Measurements from ENCODE around the gene SNX10.

Gene SNX10

DNA sequence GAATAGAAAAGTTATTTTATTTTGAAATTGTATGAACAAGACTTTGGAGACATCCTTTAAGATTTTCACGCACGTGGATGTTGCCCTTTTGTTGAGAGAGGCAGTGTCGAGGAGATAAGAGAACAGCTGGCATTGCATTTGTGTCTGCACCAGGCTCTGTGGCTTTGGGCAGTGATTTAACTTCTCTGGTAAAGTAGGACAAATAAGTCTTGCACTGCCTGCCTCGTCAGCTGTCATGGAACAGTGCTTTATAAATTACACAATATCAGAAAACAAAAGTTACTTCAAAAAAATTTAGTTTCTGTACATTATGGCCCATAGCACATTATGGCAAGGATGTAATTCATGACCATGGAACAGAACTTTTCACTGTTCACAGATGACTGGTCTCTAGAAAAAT, 20.1 kb downstream of the SNX10 start:
- no peaks in the 10 kb centered on the region for H3K27me3 Mint-ChIP-seq (ENCODE audit: low read depth, poor library complexity)

DNA sequence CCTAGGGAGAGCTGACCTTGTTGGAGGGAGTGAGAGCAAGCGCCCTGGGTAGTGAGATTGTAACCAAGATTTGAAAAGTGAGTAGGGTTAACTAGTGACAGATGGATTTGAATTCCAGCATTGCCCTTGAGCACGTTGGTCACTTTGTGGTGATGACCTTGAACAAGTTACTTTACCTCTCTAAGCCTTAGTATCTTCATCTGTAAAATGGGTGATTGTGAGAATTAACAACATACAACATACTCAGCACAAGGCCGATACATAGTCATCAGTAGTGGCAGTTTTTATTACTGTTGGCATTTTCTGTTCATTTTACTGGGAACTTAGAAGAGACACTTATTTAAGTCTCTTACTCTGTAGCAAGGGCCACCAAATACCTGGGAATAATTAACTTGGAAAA, 25.5 kb downstream of the SNX10 start:
- TF ChIP-seq, protein P1, sequence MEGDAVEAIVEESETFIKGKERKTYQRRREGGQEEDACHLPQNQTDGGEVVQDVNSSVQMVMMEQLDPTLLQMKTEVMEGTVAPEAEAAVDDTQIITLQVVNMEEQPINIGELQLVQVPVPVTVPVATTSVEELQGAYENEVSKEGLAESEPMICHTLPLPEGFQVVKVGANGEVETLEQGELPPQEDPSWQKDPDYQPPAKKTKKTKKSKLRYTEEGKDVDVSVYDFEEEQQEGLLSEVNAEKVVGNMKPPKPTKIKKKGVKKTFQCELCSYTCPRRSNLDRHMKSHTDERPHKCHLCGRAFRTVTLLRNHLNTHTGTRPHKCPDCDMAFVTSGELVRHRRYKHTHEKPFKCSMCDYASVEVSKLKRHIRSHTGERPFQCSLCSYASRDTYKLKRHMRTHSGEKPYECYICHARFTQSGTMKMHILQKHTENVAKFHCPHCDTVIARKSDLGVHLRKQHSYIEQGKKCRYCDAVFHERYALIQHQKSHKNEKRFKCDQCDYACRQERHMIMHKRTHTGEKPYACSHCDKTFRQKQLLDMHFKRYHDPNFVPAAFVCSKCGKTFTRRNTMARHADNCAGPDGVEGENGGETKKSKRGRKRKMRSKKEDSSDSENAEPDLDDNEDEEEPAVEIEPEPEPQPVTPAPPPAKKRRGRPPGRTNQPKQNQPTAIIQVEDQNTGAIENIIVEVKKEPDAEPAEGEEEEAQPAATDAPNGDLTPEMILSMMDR (IDR thresholded peaks at IDR 0.05) = no peak
- DNase-seq = no peak
- H3K27ac Mint-ChIP-seq = no peak overlapping the region
- H3K9me3 Mint-ChIP-seq = no peaks in the 10 kb centered on the region
- no peaks in the 10 kb centered on the region for H3K36me3 Mint-ChIP-seq (ENCODE audit: low read depth)
- H3K4me3 Mint-ChIP-seq = no peak overlapping the region
- H3K27me3 Mint-ChIP-seq (ENCODE audit: low read depth, poor library complexity) = no peaks in the 10 kb centered on the region
- H3K4me1 Mint-ChIP-seq = no peaks in the 10 kb centered on the region

More for the DNA sequence above, 20.1 kb downstream of the SNX10 start:
- H3K9me3 Mint-ChIP-seq = no peaks in the 10 kb centered on the region
- H3K4me3 Mint-ChIP-seq = no peak overlapping the region
- H3K4me1 Mint-ChIP-seq = no peaks in the 10 kb centered on the region
- TF ChIP-seq, protein P1 (IDR thresholded peaks at IDR 0.05) = no peak
- H3K27ac Mint-ChIP-seq = no peak overlapping the region
- no peak for DNase-seq
- peaks cover 18% of the 10 kb centered on the region for H3K36me3 Mint-ChIP-seq (ENCODE audit: low read depth)

DNA sequence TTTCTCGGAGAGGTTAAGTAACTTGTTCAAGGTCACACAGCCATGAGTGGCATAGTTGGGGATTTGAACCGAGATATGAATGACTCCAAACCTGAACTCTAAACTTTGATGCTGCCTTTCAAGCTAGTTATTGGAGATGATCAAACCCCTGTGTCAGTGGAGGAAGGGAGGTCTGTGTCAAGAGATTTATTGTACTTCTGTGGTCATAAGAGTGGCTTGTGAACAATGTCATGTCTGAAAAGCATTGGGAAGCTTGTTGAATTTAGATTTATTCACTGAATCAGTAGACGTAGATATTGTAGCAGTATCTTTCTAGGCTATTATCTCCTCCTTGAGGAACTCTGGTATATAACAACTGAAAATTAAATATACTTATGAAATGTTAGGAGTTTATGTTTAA, 27.3 kb downstream of the SNX10 start:
- DNase-seq = no peak
- Mint-ChIP-seq H3K4me3 (no peak overlapping the region), H3K36me3 (ENCODE audit: low read depth) (no peaks in the 10 kb centered on the region), H3K27me3 (ENCODE audit: low read depth, poor library complexity) (no peaks in the 10 kb centered on the region), H3K9me3 (no peaks in the 10 kb centered on the region), H3K27ac (no peak overlapping the region), H3K4me1 (peaks cover 6% of the 10 kb centered on the region)
- TF ChIP-seq, protein P1 (IDR thresholded peaks at IDR 0.05) = no peak

DNA sequence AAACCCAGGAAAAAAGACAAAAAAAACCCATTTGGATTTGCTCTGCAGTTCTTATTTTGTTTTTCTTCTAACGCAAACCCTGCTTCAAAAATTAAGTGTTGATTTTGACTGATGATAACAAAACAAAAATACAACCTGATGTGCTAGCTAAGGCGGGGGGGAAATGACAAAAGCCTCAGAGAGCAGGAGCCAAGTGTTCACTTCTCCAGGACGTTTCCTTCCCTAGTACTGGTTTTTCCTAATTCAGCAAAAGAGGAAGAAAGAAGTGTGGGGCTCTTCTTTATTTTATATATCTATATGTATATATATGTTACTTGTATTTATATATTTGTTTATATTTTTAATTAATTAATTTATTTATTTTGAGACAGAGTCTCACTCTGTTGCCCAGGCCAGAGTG, 28.0 kb downstream of the SNX10 start:
- H3K9me3 Mint-ChIP-seq = no peaks in the 10 kb centered on the region
- peaks cover 6% of the 10 kb centered on the region for H3K4me1 Mint-ChIP-seq
- no peak for DNase-seq
- no peaks in the 10 kb centered on the region for H3K36me3 Mint-ChIP-seq (ENCODE audit: low read depth)
- H3K4me3 Mint-ChIP-seq = no peak overlapping the region
- H3K27ac Mint-ChIP-seq = no peak overlapping the region
- no peaks in the 10 kb centered on the region for H3K27me3 Mint-ChIP-seq (ENCODE audit: low read depth, poor library complexity)
- TF ChIP-seq, protein P1 (IDR thresholded peaks at IDR 0.05) = no peak

DNA sequence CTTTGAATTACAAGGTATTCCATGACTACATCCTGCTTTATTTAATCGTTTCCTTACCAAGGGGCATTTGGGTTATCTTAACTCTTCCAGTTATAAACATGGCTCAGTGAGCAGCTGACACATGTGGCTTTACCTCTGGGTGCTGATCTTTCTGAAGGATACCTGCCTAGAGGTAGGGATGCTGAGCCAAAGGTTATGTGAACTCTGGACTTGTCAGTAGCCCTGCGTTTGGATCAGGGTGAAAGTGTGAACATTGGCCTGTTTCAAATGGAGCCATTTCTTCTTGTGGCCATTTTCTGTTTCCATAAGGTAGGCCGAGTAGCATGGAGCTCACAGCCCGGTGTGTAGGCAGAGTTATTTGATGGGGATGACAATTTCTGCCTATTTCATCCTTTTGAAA, 29.2 kb downstream of the SNX10 start:
- H3K9me3 Mint-ChIP-seq = no peaks in the 10 kb centered on the region
- no peaks in the 10 kb centered on the region for H3K27me3 Mint-ChIP-seq (ENCODE audit: low read depth, poor library complexity)
- TF ChIP-seq, protein P1 (IDR thresholded peaks at IDR 0.05) = no peak
- no peak overlapping the region for H3K4me3 Mint-ChIP-seq
- no peak for DNase-seq
- H3K36me3 Mint-ChIP-seq (ENCODE audit: low read depth) = no peaks in the 10 kb centered on the region
- H3K4me1 Mint-ChIP-seq = peaks cover 6% of the 10 kb centered on the region
- H3K27ac Mint-ChIP-seq = no peak overlapping the region

DNA sequence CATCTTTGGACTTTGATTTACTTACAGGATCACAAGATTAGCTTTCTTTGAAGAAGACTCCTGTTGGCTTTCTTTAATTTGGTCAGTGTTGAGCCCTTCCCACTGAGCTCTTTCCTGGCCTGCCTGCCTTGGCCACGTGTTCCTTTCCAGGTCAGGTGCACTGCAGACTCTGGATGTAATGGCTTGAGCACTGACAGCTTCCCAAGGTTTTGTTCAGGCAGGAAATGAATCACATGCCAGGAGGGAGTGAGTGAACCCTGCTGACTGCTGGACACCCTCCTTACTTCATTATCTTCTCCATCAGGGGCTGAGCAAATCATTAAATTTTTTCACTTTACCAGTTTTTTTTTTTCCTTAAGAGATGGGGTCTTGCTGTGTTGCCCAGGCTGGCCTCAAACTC, 29.8 kb downstream of the SNX10 start:
- no peaks in the 10 kb centered on the region for H3K27me3 Mint-ChIP-seq (ENCODE audit: low read depth, poor library complexity)
- H3K9me3 Mint-ChIP-seq = no peaks in the 10 kb centered on the region
- no peak overlapping the region for H3K4me3 Mint-ChIP-seq
- no peaks in the 10 kb centered on the region for H3K36me3 Mint-ChIP-seq (ENCODE audit: low read depth)
- DNase-seq = no peak
- TF ChIP-seq, protein P1 (IDR thresholded peaks at IDR 0.05) = no peak
- H3K27ac Mint-ChIP-seq = no peak overlapping the region
- peaks cover 6% of the 10 kb centered on the region for H3K4me1 Mint-ChIP-seq

All from nephron progenitor cell (in vitro differentiated cells).